ENCODE data around the gene TNXB. TPM values are rescaled to one million over a fixed set of nuclear protein-coding genes. Genes with fewer than 3 reads are reported as not detected.

Gene TNXB

Small RNAs within 50 kb of the gene (small RNA-seq; reads per million reads assigned to genes)
- gene RNA5SP206 (ENCODE audit: low read depth) = not detected

Measured in mesenchymal stem cell (in vitro differentiated cells and primary cell).